ELF-1 (cell line): ENCODE results near the gene CDC27.
A peak's percentile ranks its signal among the peaks of the same experiment; 100 is the strongest.
"Not testable (repeated sequence)": the region's sequence is repeated elsewhere in the genome, so short reads cannot be mapped to it uniquely, and the experiment has no call there.

Experiments
- DNase-seq: peaks from one replicate; pipeline ENCODE4 v3.0.0-alpha.2; 2016; ENCODE audit warnings: low read depth, low spot score

The CDC27 gene

GRCh38 chr17:47219621-47220475 is 30.8 kb upstream of the CDC27 start:
- no peak for DNase-seq

- peak; percentile 34 for DNase-seq
These were observed 29.9 kb upstream of the CDC27 start for GRCh38 chr17:47218896-47219430.

- DNase-seq, result not testable (repeated sequence)
These were observed 28.2 kb upstream of the CDC27 start for GRCh38 chr17:47217279-47217678.

- DNase-seq, result not testable (repeated sequence)
These were observed 27.7 kb upstream of the CDC27 start for GRCh38 chr17:47216821-47217220.

- no peak for DNase-seq
These were observed 25.8 kb upstream of the CDC27 start for GRCh38 chr17:47214931-47215330.

- DNase-seq, result no peak
These were observed 24.4 kb upstream of the CDC27 start for GRCh38 chr17:47213540-47213939.

GRCh38 chr17:47212458-47212857 is 23.4 kb upstream of the CDC27 start:
- DNase-seq, result no peak

GRCh38 chr17:47210779-47211178 is 21.7 kb upstream of the CDC27 start:
- DNase-seq, result no peak

- DNase-seq, result peak; percentile 67
These were observed 21.0 kb upstream of the CDC27 start for GRCh38 chr17:47210105-47210504.

GRCh38 chr17:47209499-47209898 is 20.4 kb upstream of the CDC27 start:
- no peak for DNase-seq

GRCh38 chr17:47208744-47209488 is 19.8 kb upstream of the CDC27 start, which contains the start of gene MYL4:
MYL4 (plus strand) TSS chr17:47209348; CDS start chr17:47209423, 75 bp downstream.
- DNase-seq, result peak; percentile 84

GRCh38 chr17:47207143-47208067 is 18.3 kb upstream of the CDC27 start:
- DNase-seq, result no peak

- DNase-seq, result peak; percentile 91
These were observed 16.4 kb upstream of the CDC27 start for GRCh38 chr17:47205419-47205963.

- peak; percentile 45 for DNase-seq
These were observed 15.8 kb upstream of the CDC27 start for GRCh38 chr17:47204722-47205418.

GRCh38 chr17:47203984-47204721 is 15.1 kb upstream of the CDC27 start:
- DNase-seq, result no peak

GRCh38 chr17:47201166-47201565 is 12.1 kb upstream of the CDC27 start:
- no peak for DNase-seq

GRCh38 chr17:47200325-47200664 is 11.2 kb upstream of the CDC27 start:
- no peak for DNase-seq

GRCh38 chr17:47199627-47200324 is 10.7 kb upstream of the CDC27 start:
- no peak for DNase-seq

GRCh38 chr17:47197821-47198220 is 8.7 kb upstream of the CDC27 start:
- no peak for DNase-seq
